ENCODE data around the gene RPL18A. TPM values are rescaled to one million over a fixed set of nuclear protein-coding genes. Genes with fewer than 3 reads are reported as not detected.

RPL18A gene
- total and polyA plus RNA-seq, 2 of the 4 experiments (the other 2 are of a cell fraction), result 1,351 to 1,735 TPM

DNA sequence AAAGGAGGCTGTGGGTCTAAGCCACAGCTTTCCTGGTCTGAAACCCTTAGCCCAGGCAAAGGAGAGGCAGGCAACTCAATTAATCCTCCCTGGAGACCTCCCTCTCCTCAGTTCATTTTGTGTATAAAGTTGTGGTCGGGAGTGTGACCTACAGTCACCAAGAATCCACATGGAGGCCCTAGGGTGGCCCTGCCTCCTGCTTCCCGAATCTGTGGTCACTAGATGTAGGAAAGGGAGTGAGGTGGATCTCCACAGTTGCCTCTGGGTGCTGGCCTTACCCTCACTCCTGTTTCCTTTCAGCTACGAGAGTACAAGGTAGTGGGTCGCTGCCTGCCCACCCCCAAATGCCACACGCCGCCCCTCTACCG is 1.3 kb downstream of the RPL18A start:
- peak overlapping the region; percentile 98 for H3K14ac ChIP-seq (replicated peaks; ENCODE audit: low read depth, low read length)
- dilution Hi-C loops (cut with HindIII; ENCODE audit: low sequenced_read_pairs, unreplicated experiment) (no loop called here), intact Hi-C loops (cut with micrococcal nuclease) (no loop called here), in situ Hi-C loops (cut with MboI; ENCODE audit: low sequenced_read_pairs) (no loop called here)
- WGBS, 2 experiments (ENCODE audit: extremely low coverage in 2 of 2, insufficient read length in 1 of 2), result no CpG with 5 or more reads among the region's 7 CpGs
- peaks cover 62% of the 10 kb centered on the region for H4K20me1 ChIP-seq (ENCODE audit: insufficient read depth, low read length)
- CTCF ChIA-PET, result interaction anchor here (2.7 kb wide), 1 partner anchor 71 kb away, joined by 15 read pairs; the partner anchor contains the start of gene CCDC124
- no peak overlapping the region for H3K18ac ChIP-seq (ENCODE audit: low read depth, low read length)
- peak overlapping the region; percentile 98 for H3K4me2 ChIP-seq (ENCODE audit: low read depth, low read length)
- H3K9ac ChIP-seq (ENCODE audit: low read depth, low read length), result peak overlapping the region; percentile 98
- BruUV-seq (replicated peaks), result no TSS peak
- H2BK5ac ChIP-seq (ENCODE audit: low read depth, low read length, poor library complexity, severe bottlenecking), result peak overlapping the region; percentile 21
- H3K4me3 ChIP-seq (ENCODE audit: insufficient read depth, low read depth, low read length), result peak overlapping the region; percentile 71
- H4K5ac ChIP-seq (ENCODE audit: low read depth, low read length), result no peak overlapping the region
- DNase-seq (peak; percentile 25), ATAC-seq (ENCODE audit: low read depth) (no peak)
- H3K23ac ChIP-seq (ENCODE audit: low read depth, low read length), result peak overlapping the region; percentile 99
- H3K4me1 ChIP-seq (ENCODE audit: control insufficient read depth, insufficient read depth, low read length), result peaks cover 7% of the 10 kb centered on the region
- H3K9me3 ChIP-seq (ENCODE audit: control insufficient read depth, insufficient read depth, low read length), result no peaks in the 10 kb centered on the region
- H3K4ac ChIP-seq (ENCODE audit: low read depth, low read length), result peak overlapping the region; percentile 97
- H4K8ac ChIP-seq (ENCODE audit: low read depth in 2 of 2, low read length in 2 of 2), result 0 out of 4 replicates have a peak overlapping the region, but pooled peaks of 1 of the 2 experiments have one; percentile 72
- peak overlapping the region; percentile 99 for H2AK5ac ChIP-seq (ENCODE audit: low read depth, low read length)
- peak overlapping the region; percentile 91 for H3K56ac ChIP-seq (ENCODE audit: extremely low read depth, insufficient read depth, low read length)
- H3K27me3 ChIP-seq (ENCODE audit: control insufficient read depth, insufficient read depth, low read length), result no peaks in the 10 kb centered on the region
- POLR2A ChIA-PET (ENCODE audit: unreplicated experiment), result interaction anchor here (1.8 kb wide), 1 partner anchor 72 kb away, joined by 12 read pairs; the partner anchor contains the start of gene CCDC124
- H3K27ac ChIP-seq (ENCODE audit: insufficient read depth, low read length), result peak overlapping the region; percentile 36
- H2BK120ac ChIP-seq (ENCODE audit: low read depth, low read length), result no peak overlapping the region
- peaks cover 9% of the 10 kb centered on the region; the same call in 1 of the 2 replicates for H3K9me1 ChIP-seq (ENCODE audit: insufficient read depth, low read length)
- no peak overlapping the region for H4K91ac ChIP-seq (ENCODE audit: insufficient read depth, low read depth, low read length)
- TF ChIP-seq MAZ (IDR thresholded peaks at IDR 0.05; ENCODE audit: borderline replicate concordance, low read depth, low read length), result no peak
- TF ChIP-seq RAD21 (IDR thresholded peaks at IDR 0.05; ENCODE audit: low read length), result no peak
- TF ChIP-seq CEBPB (IDR thresholded peaks at IDR 0.05; ENCODE audit: low read depth, low read length), result no peak
- no peak for TF ChIP-seq SMC3 (IDR thresholded peaks at IDR 0.05; ENCODE audit: low read depth, low read length)
- no peak for TF ChIP-seq FOS (IDR thresholded peaks at IDR 0.05; ENCODE audit: low read depth, low read length)
- TF ChIP-seq BHLHE40 (IDR thresholded peaks at IDR 0.05; ENCODE audit: low read depth, low read length), result no peak
- TF ChIP-seq RCOR1 (IDR thresholded peaks at IDR 0.05; ENCODE audit: insufficient replicate concordance, low read length), result no peak
- no peak for TF ChIP-seq MXI1 (IDR thresholded peaks at IDR 0.05; ENCODE audit: borderline replicate concordance, low read depth, low read length)
- TF ChIP-seq CHD1 (IDR thresholded peaks at IDR 0.05; ENCODE audit: low read depth, low read length), result no peak
- TF ChIP-seq POLR2A (IDR thresholded peaks at IDR 0.05; ENCODE audit: low read depth, low read length), result no peak
- TF ChIP-seq, protein P1, sequence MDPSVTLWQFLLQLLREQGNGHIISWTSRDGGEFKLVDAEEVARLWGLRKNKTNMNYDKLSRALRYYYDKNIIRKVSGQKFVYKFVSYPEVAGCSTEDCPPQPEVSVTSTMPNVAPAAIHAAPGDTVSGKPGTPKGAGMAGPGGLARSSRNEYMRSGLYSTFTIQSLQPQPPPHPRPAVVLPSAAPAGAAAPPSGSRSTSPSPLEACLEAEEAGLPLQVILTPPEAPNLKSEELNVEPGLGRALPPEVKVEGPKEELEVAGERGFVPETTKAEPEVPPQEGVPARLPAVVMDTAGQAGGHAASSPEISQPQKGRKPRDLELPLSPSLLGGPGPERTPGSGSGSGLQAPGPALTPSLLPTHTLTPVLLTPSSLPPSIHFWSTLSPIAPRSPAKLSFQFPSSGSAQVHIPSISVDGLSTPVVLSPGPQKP (IDR thresholded peaks at IDR 0.05; ENCODE audit: borderline replicate concordance, low read depth, low read length), result no peak
- TF ChIP-seq MAFK (IDR thresholded peaks at IDR 0.05; ENCODE audit: low read depth, low read length), result no peak
- TF ChIP-seq, protein P2, sequence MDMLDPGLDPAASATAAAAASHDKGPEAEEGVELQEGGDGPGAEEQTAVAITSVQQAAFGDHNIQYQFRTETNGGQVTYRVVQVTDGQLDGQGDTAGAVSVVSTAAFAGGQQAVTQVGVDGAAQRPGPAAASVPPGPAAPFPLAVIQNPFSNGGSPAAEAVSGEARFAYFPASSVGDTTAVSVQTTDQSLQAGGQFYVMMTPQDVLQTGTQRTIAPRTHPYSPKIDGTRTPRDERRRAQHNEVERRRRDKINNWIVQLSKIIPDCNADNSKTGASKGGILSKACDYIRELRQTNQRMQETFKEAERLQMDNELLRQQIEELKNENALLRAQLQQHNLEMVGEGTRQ (IDR thresholded peaks at IDR 0.05; ENCODE audit: low read depth, low read length), result no peak
- no peak for TF ChIP-seq RFX5 (IDR thresholded peaks at IDR 0.05; ENCODE audit: low read depth, low read length)
- TF ChIP-seq NFE2L2 (IDR thresholded peaks at IDR 0.05; ENCODE audit: low read depth, low read length), result no peak
- TF ChIP-seq, protein P3, sequence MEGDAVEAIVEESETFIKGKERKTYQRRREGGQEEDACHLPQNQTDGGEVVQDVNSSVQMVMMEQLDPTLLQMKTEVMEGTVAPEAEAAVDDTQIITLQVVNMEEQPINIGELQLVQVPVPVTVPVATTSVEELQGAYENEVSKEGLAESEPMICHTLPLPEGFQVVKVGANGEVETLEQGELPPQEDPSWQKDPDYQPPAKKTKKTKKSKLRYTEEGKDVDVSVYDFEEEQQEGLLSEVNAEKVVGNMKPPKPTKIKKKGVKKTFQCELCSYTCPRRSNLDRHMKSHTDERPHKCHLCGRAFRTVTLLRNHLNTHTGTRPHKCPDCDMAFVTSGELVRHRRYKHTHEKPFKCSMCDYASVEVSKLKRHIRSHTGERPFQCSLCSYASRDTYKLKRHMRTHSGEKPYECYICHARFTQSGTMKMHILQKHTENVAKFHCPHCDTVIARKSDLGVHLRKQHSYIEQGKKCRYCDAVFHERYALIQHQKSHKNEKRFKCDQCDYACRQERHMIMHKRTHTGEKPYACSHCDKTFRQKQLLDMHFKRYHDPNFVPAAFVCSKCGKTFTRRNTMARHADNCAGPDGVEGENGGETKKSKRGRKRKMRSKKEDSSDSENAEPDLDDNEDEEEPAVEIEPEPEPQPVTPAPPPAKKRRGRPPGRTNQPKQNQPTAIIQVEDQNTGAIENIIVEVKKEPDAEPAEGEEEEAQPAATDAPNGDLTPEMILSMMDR (conservative IDR thresholded peaks at IDR 0.05; ENCODE audit: low read depth, low read length), result no peak
- peaks cover 12 to 48% of the 10 kb centered on the region in 2 experiments; a peak in 3 of 4 replicates for H3K79me1 ChIP-seq (ENCODE audit: low read depth in 1 of 2, low read length in 2 of 2)
- H2BK15ac ChIP-seq (ENCODE audit: low read depth, low read length), result no peak overlapping the region
- no peak overlapping the region for H2AFZ ChIP-seq (replicated peaks; ENCODE audit: low read length, poor library complexity)
- H2BK20ac ChIP-seq (ENCODE audit: low read depth, low read length), result no peak overlapping the region
- peaks cover 43% of the 10 kb centered on the region for H3K36me3 ChIP-seq (ENCODE audit: control insufficient read depth, insufficient read depth, low read length)
- peak overlapping the region; percentile 98 for H2AK9ac ChIP-seq (replicated peaks; ENCODE audit: low read depth, low read length, poor library complexity)
